Mammary epithelial cell (primary cell): ENCODE measurements around the gene MAST4.

Source experiments
- EZH2 ChIP-seq: IDR thresholded peaks from 2 replicates; pipeline ENCODE4 v1.6.1; 2012; ENCODE audit warnings: low read length, inconsistent platforms, borderline replicate concordance
- TF ChIP-seq, protein P1 (sequence below), 2 donors: IDR thresholded peaks in 1 of 2; conservative IDR thresholded peaks in 1 of 2; 2 replicates each; pipeline ENCODE4 v1.5.1; 2011 to 2012; ENCODE audit warnings: inconsistent platforms in 2 of 2, low read length in 2 of 2, mild to moderate bottlenecking in 2 of 2, control low read depth in 1 of 2, low read depth in 1 of 2; ENCODE audit not compliant: insufficient read depth in 1 of 2; ENCODE audit errors: extremely low read depth in 1 of 2

DNA sequence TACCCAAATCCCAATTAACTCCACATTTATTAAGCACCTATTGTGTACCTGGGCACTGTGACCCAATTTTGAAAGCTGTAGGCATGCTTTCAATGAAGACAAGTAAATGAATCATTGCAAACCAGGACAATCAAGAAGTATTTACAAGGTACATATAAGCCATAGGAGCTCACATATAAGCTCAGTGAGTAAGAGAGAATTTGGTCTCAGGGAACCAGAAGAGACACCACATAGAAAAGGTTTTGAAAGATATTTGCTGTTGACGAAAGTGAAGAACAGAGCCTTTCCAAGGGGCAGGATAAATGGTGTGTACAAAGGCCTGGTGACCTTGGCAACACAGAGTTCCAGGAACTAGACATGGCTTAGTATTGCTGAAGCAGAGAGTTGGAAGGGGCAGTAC is 412.8 kb downstream of the MAST4 start:
- TF ChIP-seq, protein P1, sequence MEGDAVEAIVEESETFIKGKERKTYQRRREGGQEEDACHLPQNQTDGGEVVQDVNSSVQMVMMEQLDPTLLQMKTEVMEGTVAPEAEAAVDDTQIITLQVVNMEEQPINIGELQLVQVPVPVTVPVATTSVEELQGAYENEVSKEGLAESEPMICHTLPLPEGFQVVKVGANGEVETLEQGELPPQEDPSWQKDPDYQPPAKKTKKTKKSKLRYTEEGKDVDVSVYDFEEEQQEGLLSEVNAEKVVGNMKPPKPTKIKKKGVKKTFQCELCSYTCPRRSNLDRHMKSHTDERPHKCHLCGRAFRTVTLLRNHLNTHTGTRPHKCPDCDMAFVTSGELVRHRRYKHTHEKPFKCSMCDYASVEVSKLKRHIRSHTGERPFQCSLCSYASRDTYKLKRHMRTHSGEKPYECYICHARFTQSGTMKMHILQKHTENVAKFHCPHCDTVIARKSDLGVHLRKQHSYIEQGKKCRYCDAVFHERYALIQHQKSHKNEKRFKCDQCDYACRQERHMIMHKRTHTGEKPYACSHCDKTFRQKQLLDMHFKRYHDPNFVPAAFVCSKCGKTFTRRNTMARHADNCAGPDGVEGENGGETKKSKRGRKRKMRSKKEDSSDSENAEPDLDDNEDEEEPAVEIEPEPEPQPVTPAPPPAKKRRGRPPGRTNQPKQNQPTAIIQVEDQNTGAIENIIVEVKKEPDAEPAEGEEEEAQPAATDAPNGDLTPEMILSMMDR (conservative IDR thresholded peaks at IDR 0.05 in 1 of 2, IDR thresholded peaks at IDR 0.05 in 1 of 2; ENCODE audit: extremely low read depth in 1 of 2, insufficient read depth in 1 of 2, low read depth in 1 of 2, low read length in 2 of 2), result no peak
- no peak for TF ChIP-seq EZH2
